HFF-Myc (cell line): ENCODE measurements around the gene ARHGAP29.

Experiments
- DNase-seq: peaks from one replicate; pipeline ENCODE4 v3.0.0-alpha.2; 2011; ENCODE audit warnings: low read depth; ENCODE audit errors: extremely low read depth
- H3K4me3 ChIP-seq: replicated peaks from 2 replicates; pipeline ENCODE4 v1.5.1; 2011; ENCODE audit warnings: low read depth, mild to moderate bottlenecking, control low read depth, low read length
- CTCF ChIP-seq: IDR thresholded peaks from 2 replicates; pipeline ENCODE4 v1.5.1; 2012; ENCODE audit warnings: mild to moderate bottlenecking, low read depth, low read length, control low read depth; ENCODE audit errors: missing control alignments

Gene ARHGAP29

GRCh38 chr1:94126651-94127050, 110.7 kb downstream of the ARHGAP29 start:
- TF ChIP-seq CTCF: no peak
- DNase-seq: no peak
- no peak overlapping the region for H3K4me3 ChIP-seq

- DNase-seq: no peak
- no peak for TF ChIP-seq CTCF
Observed at GRCh38 chr1:94125551-94126514, 111.6 kb downstream of the ARHGAP29 start.

DNA sequence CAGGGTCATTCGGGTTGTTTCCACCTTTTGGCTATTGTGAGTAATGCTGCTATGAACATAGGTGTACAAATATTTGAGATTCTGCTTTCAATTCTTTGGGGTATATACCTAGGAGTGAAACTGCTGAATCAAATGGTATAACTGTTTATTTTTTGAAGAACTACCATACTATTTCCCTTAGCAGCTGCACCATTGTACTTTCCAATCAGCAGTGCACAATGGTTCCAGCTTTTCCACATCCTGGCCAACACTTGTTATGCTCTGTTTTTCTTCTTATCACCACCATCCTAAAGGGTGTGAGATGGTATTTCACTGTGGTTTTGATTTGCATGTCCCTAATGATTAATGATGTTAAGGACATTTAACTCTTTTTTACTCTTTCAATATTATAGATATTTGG, 112.8 kb downstream of the ARHGAP29 start:
- TF ChIP-seq CTCF: no peak
- H3K4me3 ChIP-seq: no peak overlapping the region
- no peak for DNase-seq

More at GRCh38 chr1:94125551-94126514, 111.6 kb downstream of the ARHGAP29 start:
- no peak overlapping the region for H3K4me3 ChIP-seq

GRCh38 chr1:94122201-94122970, 115.0 kb downstream of the ARHGAP29 start:
- H3K4me3 ChIP-seq: no peak overlapping the region
- no peak for TF ChIP-seq CTCF
- DNase-seq: no peak
